Stimulated activated CD8-positive, alpha-beta memory T cell treated with anti-CD3 and anti-CD28 coated beads, Interleukin-12 subunit alpha, Interleukin-12 subunit beta, amount 100 ng/mL, for 4 hours (primary cell): ENCODE measurements around the gene RARA.
"Not testable (repeated sequence)": the region's sequence is repeated elsewhere in the genome, so short reads cannot be mapped to it uniquely, and the experiment has no call there.

Experiments
- DNase-seq: peaks from one replicate; pipeline ENCODE4 v3.0.0-alpha.2; 2020; ENCODE audit warnings: low read depth

Gene RARA

GRCh38 chr17:40356990-40357881 is 48.3 kb downstream of the RARA start:
- no peak for DNase-seq

GRCh38 chr17:40358323-40359038 is 49.5 kb downstream of the RARA start:
- DNase-seq, result peak; percentile 78

- DNase-seq, result no peak
Measured at GRCh38 chr17:40360091-40360490, 51.1 kb downstream of the RARA start.

GRCh38 chr17:40361063-40361924 is 52.3 kb downstream of the RARA start:
- no peak for DNase-seq

DNA sequence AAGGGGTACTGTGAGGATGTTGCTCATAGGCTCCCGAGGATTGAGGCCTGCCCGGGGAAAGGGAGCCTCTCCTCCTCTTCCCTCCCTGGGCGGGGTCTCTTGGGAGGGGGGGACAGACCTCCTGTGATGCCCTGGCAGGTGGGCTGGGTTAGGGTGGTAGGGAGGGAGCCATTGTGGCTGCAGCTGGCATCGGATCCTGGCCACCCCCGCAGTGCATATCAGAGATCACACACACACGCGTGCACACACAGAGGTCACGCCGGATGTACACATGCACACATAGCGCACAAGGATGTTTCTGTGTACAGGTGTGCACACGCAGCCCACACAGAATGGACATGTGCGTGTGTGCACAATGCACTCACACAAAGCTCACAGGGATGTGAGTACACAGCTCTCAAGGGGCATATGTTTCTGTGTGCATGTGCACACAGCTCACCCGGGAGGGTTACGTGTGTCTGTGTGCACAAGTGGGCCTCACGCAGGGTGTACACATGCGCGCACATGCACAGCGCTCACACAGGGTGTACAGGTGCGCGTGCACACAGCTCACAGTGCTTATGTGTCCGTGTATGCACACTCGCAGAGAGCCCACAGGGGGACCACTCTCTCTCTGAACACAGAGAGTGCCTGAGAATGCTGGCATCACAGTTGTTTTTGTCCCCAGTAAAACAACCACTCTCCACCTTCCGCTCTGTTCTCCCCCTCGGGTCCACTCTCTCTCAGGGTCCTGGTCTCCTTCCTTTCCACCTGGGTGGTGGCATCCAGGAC is 53.1 kb downstream of the RARA start:
- DNase-seq, result no peak

- peak; percentile 58 for DNase-seq
Measured at GRCh38 chr17:40362696-40363110, 53.7 kb downstream of the RARA start.

- no peak for DNase-seq
Measured at GRCh38 chr17:40363111-40363827, 54.3 kb downstream of the RARA start.

- no peak for DNase-seq
Measured at GRCh38 chr17:40364121-40364861, 55.3 kb downstream of the RARA start, which contains the start of gene GJD3. GJD3 (minus strand) TSS chr17:40364737; CDS start chr17:40363815, 922 bp downstream.

DNA sequence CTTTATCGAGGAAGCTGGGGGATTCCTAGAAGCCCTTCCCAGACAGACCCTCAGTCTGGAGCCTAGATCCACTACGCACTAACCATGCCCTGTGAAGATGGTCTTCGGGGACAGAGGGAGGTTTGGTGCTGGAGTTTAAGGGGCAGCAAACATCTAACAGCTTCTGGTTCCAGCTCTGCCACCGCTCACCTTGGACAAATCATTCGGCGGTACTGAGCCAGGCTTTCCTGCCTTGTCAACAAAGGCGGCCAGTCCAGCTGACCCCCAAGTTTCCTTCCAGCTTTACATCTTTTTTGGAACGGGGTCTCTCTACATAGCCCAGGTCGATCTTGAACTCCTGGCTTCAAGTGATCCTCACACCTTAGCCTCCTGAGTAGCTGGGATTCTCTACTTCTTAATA is 55.9 kb downstream of the RARA start:
- no peak for DNase-seq

- no peak for DNase-seq
Measured at GRCh38 chr17:40366076-40366860, 57.3 kb downstream of the RARA start.

DNA sequence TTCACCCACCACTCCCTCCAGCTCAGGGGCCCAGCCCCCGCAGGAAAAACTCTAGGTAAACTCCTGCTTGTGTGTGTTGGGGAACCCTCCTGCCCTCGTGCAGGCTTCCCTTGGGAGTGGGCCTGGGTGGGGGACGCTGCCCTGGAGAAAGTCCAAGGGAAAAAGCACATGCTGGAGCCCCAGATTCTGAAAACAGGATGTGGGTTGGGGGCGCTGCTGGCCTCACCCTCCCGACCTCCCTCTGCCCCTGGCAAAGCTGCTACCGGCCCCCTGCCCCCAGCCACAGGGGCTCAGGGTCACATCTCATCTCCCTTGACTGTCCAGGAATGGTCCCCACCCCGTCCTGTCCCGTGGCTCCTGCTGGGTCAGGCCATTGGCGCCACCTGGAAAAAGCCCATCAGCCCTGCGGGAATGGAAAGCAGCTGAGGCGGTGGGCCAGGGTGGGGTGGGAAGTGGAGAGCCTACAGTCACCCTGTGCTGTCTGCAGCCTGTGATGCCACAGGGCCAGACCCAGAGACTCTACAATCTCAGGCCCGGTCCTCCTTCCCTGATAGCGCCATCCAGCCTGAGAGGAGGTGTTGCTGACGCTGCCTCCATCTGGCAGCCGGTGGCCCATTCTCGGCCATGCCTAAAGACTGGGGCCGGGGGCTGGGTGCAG is 58.0 kb downstream of the RARA start:
- DNase-seq, result no peak

DNA sequence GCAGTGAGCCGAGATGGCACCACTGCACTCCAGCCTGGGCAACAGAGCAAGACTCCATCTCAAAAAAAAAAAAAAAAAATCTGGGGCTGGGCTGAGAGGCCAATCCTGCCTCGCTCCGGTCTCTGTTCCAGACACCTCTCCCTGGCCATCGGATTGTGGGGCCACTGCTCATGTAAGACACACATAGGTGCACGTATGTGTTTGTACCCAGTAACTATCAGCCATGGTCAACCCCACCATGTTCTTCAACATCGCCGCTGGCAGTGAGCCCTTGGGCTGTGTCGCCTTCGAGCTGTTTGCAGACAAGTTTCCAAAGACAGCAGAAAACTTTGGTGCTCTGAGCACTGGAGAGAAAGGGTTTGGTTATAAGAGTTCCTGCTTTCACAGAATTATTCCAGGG is 58.7 kb downstream of the RARA start:
- DNase-seq, result not testable (repeated sequence)

GRCh38 chr17:40369923-40370322 is 60.9 kb downstream of the RARA start:
- DNase-seq, result no peak

- no peak for DNase-seq
Measured at GRCh38 chr17:40371261-40371929, 62.4 kb downstream of the RARA start.

DNA sequence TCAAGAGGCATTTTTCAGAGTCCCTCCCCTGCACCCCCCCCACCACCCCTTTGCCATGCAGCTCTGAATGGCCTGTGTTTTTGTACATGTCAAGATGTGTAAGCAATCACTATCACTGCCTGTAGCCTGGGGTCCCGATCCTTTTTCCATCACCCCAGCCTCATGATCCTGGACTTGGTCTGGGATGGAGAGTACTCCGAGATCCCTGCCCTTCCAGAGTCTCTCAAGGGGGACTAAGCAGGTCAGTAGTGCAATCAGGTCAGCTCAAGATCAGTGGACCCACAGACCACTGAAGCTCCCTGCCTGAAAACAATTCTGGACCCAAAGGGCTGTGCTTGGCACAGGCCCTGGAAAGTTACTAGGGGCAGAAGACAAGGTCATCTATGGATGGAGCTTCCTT is 63.1 kb downstream of the RARA start:
- no peak for DNase-seq

GRCh38 chr17:40372644-40373043 is 63.7 kb downstream of the RARA start:
- DNase-seq, result not testable (repeated sequence)

DNA sequence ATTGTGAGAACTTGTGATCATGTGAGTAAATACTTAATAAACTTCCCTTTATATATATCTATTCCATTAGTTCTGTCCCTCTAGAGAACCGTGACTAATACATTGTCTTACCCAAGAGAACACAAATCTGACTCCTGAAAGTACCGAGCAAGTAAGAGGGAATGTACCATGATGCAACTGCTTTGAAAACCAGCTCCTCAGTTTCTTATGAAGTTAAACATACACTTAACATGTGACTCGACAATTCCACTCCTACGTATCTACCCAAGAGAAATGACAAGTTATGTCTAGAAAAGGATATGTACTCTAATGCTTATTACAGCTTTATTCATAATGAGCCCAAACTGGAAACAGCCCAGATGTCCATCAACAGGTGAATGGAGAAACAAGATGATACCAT is 64.3 kb downstream of the RARA start:
- no peak for DNase-seq

DNA sequence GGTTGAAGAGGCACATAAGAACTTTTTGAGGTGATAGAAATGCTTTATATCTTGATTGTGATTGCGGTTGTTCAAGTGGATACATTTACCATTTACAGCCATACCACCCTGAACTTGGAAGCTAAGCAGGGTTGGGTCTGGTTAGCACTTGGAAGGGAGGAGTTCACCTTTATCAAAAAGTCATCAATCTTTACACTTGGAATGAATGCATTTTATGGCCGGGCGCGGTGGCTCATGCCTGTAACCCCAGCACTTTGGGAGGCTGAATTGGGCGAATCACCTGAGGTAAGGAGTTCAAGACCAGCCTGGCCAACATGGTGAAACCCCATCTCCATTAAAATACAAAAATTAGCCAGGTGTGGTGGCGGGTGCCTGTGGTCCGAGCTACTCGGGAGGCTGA is 65.0 kb downstream of the RARA start:
- no peak for DNase-seq
